GM23338 (cell line): ENCODE data around the gene LEKR1.

Experiments
- CREB1 ChIP-seq: fragments of 250-450 bp; sonication (Bioruptor Pico); IDR thresholded peaks from 2 replicates; pipeline ENCODE4 v1.5.0; 2020; ENCODE audit warnings: low read depth, mild to moderate bottlenecking, moderate library complexity
- EZH2 ChIP-seq: fragments of 200-600 bp; sonication (generic); IDR thresholded peaks from one replicate; pipeline ENCODE4 v1.8.0; 2017; ENCODE audit warnings: antibody characterized with exemption, mild to moderate bottlenecking, low read depth; ENCODE audit not compliant: unreplicated experiment
- JUNB ChIP-seq: IDR thresholded peaks from one replicate; pipeline ENCODE4 v1.6.1; 2016; ENCODE audit warnings: antibody characterized with exemption; ENCODE audit not compliant: unreplicated experiment
- POLR2AphosphoS5 ChIP-seq: IDR thresholded peaks from 2 replicates; pipeline ENCODE4 v1.6.1; 2016; ENCODE audit warnings: antibody characterized with exemption, low read depth
- TF ChIP-seq, protein P1 (sequence below), 2 experiments: fragments of 200-600 bp in 1 of 2; sonication (generic) in 1 of 2; conservative IDR thresholded peaks; 2 replicates each; pipeline versions ENCODE4 v1.5.1 to v1.6.1; 2016 to 2017; ENCODE audit warnings: antibody characterized with exemption in 2 of 2, low read depth in 2 of 2, mild to moderate bottlenecking in 2 of 2, moderate library complexity in 1 of 2
- TF ChIP-seq, protein P2 (sequence below): IDR thresholded peaks from 2 replicates; pipeline ENCODE4 v1.6.1; 2016; ENCODE audit warnings: antibody characterized with exemption
- TF ChIP-seq, protein P3 (sequence below): IDR thresholded peaks from one replicate; pipeline ENCODE4 v1.6.1; 2018; ENCODE audit warnings: antibody characterized with exemption; ENCODE audit not compliant: unreplicated experiment

DNA sequence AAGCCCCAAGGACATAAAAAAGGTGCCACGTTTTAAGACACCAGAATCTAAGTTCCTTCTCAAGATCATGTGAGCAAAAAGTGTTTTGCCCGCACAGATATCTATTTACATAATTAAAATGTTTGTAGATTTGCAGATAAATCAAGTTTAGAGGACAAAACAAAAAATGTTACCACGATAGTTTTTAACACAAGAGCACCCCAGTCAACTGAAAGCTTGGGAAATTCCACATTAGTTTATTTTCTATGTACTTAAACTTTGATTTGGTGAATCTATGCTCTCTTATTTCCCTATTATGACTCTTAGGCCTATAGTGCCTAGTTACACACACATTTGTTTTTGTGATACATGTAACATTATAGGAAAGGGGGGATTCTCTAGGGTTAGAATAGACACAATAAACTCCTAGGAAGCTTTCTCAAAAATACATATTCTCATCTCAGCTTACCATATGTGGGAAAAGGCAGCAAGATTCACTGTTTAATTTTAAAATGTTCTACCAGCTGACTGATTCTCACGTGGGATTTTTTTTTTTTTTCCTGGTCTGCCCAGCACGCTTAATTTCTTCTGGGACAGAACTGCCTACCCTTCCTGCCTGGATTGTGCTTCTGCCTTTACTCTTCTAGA is 8.4 kb upstream of the LEKR1 start:
- TF ChIP-seq, protein P1, sequence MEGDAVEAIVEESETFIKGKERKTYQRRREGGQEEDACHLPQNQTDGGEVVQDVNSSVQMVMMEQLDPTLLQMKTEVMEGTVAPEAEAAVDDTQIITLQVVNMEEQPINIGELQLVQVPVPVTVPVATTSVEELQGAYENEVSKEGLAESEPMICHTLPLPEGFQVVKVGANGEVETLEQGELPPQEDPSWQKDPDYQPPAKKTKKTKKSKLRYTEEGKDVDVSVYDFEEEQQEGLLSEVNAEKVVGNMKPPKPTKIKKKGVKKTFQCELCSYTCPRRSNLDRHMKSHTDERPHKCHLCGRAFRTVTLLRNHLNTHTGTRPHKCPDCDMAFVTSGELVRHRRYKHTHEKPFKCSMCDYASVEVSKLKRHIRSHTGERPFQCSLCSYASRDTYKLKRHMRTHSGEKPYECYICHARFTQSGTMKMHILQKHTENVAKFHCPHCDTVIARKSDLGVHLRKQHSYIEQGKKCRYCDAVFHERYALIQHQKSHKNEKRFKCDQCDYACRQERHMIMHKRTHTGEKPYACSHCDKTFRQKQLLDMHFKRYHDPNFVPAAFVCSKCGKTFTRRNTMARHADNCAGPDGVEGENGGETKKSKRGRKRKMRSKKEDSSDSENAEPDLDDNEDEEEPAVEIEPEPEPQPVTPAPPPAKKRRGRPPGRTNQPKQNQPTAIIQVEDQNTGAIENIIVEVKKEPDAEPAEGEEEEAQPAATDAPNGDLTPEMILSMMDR (conservative IDR thresholded peaks at IDR 0.05; ENCODE audit: low read depth in 2 of 2), result no peak
- TF ChIP-seq EZH2 (no peak), CREB1 (CRISPR knock-in tag) (no peak), POLR2AphosphoS5 (no peak), JUNB (no peak)
- TF ChIP-seq, protein P2, sequence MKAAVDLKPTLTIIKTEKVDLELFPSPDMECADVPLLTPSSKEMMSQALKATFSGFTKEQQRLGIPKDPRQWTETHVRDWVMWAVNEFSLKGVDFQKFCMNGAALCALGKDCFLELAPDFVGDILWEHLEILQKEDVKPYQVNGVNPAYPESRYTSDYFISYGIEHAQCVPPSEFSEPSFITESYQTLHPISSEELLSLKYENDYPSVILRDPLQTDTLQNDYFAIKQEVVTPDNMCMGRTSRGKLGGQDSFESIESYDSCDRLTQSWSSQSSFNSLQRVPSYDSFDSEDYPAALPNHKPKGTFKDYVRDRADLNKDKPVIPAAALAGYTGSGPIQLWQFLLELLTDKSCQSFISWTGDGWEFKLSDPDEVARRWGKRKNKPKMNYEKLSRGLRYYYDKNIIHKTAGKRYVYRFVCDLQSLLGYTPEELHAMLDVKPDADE, result no peak
- TF ChIP-seq, protein P3, sequence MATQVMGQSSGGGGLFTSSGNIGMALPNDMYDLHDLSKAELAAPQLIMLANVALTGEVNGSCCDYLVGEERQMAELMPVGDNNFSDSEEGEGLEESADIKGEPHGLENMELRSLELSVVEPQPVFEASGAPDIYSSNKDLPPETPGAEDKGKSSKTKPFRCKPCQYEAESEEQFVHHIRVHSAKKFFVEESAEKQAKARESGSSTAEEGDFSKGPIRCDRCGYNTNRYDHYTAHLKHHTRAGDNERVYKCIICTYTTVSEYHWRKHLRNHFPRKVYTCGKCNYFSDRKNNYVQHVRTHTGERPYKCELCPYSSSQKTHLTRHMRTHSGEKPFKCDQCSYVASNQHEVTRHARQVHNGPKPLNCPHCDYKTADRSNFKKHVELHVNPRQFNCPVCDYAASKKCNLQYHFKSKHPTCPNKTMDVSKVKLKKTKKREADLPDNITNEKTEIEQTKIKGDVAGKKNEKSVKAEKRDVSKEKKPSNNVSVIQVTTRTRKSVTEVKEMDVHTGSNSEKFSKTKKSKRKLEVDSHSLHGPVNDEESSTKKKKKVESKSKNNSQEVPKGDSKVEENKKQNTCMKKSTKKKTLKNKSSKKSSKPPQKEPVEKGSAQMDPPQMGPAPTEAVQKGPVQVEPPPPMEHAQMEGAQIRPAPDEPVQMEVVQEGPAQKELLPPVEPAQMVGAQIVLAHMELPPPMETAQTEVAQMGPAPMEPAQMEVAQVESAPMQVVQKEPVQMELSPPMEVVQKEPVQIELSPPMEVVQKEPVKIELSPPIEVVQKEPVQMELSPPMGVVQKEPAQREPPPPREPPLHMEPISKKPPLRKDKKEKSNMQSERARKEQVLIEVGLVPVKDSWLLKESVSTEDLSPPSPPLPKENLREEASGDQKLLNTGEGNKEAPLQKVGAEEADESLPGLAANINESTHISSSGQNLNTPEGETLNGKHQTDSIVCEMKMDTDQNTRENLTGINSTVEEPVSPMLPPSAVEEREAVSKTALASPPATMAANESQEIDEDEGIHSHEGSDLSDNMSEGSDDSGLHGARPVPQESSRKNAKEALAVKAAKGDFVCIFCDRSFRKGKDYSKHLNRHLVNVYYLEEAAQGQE, result no peak
